ENCODE measurements around the gene METRN. TPM values are rescaled to one million over a fixed set of nuclear protein-coding genes. Genes with fewer than 3 reads are reported as not detected.

METRN gene
- polyA plus RNA-seq, 2 of the 4 experiments (the other 2 are of a cell fraction): 41.0 to 82.2 TPM

DNA sequence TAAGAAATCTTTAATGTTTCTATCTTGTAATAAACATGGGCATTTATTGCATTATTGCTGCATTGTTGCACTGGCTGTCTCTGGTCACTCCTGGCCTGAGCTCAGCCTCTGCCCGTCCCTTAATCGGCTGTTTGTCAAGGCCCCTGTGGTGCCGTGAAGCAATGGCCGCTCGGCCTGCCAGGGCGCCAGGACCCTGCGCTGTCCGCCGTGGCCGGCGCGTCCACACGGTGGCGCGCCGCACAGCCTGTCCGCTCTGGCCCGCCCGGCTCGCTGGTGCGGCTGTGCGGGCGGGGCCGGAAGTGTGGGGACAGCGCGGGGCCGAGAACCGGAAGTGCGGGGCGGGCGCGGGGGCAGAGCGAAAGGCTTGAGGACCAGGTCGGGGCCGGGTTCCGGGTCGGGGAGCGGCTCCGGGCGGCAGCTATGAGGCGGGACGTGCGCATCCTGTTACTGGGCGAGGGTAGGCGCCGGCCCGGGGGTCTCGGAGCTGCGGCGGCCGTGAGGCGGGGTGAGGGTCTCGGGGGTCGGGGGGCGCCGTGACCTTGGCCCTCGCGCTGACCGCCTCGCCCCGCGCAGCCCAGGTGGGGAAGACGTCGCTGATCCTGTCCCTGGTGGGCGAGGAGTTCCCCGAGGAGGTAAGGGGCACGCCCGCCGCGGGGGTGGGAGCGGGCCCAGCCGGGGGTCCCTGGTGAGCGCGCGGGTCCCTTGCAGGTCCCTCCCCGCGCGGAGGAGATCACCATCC lies 47.0 kb upstream of the METRN start, which contains the start of gene RHOT2:
RHOT2 (plus strand) TSS at position 353 of the 739 bp plus-strand sequence; CDS start at position 421, 68 bp downstream.
- Histone ChIP-seq H3K27ac (peak within 1 kb of the TSS; percentile 90 to 93), H3K4me2 (peak within 1 kb of the TSS; percentile 97), H3K9me3 (no peaks in the 10 kb centered on the region), H3K4me3 (peak within 1 kb of the TSS; percentile 98), H3K4me1 (peaks cover 11% of the 10 kb centered on the region)
- ChIA-PET CTCF (interaction anchor here (0.6 to 13.5 kb wide), 22 partner anchors 8 to 943 kb away, joined by 3 to 105 read pairs (median 5); partner anchors contain the start of genes METTL26, RHBDL1, STUB1 and WDR24), POLR2A (no interaction called here)
- TF ChIP-seq ESRRA (IDR thresholded peaks at IDR 0.05; ENCODE audit: borderline replicate concordance, low read length) (no peak), FOSL2 (IDR thresholded peaks at IDR 0.05) (no peak), FOSL2 (CRISPR knock-in tag; IDR thresholded peaks at IDR 0.05) (no peak), POLR2A (IDR thresholded peaks at IDR 0.05; ENCODE audit: low read length) (peak; percentile 73), POLR2AphosphoS2 (conservative IDR thresholded peaks at IDR 0.05; ENCODE audit: low read length) (no peak), JUN (IDR thresholded peaks at IDR 0.05) (peak; percentile 57 to 93), SREBF2 (IDR thresholded peaks at IDR 0.05) (no peak), HOXA7 (CRISPR knock-in tag; IDR thresholded peaks at IDR 0.05) (no peak), MYC (IDR thresholded peaks at IDR 0.05; ENCODE audit: borderline replicate concordance, low read length) (peak; percentile 58), MAZ (IDR thresholded peaks at IDR 0.05; ENCODE audit: borderline replicate concordance, low read depth, low read length) (peak; percentile 98), KDM5A (IDR thresholded peaks at IDR 0.05) (no peak; the same call in 1 of the 2 replicates), ZSCAN20 (CRISPR knock-in tag; IDR thresholded peaks at IDR 0.05) (no peak), MAFK (IDR thresholded peaks at IDR 0.05; ENCODE audit: partially characterized antibody) (no peak), RNF2 (IDR thresholded peaks at IDR 0.05; ENCODE audit: borderline replicate concordance, low read depth) (0 out of 2 replicates have a peak, but pooled peaks have one; percentile 36), SMC3 (IDR thresholded peaks at IDR 0.05) (peak; percentile 78), PHF8 (IDR thresholded peaks at IDR 0.05; ENCODE audit: borderline replicate concordance, low read depth) (peak; percentile 73; the same call in 1 of the 2 replicates), KDM1A (IDR thresholded peaks at IDR 0.05; ENCODE audit: low read depth) (no peak), RAD21 (conservative IDR thresholded peaks at IDR 0.05 in 1 of 2, IDR thresholded peaks at IDR 0.05 in 1 of 2) (peak in 1 of 2 experiments; percentile 51; a peak in 4 of 5 replicates)
- TF ChIP-seq, protein P1, sequence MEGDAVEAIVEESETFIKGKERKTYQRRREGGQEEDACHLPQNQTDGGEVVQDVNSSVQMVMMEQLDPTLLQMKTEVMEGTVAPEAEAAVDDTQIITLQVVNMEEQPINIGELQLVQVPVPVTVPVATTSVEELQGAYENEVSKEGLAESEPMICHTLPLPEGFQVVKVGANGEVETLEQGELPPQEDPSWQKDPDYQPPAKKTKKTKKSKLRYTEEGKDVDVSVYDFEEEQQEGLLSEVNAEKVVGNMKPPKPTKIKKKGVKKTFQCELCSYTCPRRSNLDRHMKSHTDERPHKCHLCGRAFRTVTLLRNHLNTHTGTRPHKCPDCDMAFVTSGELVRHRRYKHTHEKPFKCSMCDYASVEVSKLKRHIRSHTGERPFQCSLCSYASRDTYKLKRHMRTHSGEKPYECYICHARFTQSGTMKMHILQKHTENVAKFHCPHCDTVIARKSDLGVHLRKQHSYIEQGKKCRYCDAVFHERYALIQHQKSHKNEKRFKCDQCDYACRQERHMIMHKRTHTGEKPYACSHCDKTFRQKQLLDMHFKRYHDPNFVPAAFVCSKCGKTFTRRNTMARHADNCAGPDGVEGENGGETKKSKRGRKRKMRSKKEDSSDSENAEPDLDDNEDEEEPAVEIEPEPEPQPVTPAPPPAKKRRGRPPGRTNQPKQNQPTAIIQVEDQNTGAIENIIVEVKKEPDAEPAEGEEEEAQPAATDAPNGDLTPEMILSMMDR (IDR thresholded peaks at IDR 0.05): peak; percentile 86
- TF ChIP-seq, protein P2, sequence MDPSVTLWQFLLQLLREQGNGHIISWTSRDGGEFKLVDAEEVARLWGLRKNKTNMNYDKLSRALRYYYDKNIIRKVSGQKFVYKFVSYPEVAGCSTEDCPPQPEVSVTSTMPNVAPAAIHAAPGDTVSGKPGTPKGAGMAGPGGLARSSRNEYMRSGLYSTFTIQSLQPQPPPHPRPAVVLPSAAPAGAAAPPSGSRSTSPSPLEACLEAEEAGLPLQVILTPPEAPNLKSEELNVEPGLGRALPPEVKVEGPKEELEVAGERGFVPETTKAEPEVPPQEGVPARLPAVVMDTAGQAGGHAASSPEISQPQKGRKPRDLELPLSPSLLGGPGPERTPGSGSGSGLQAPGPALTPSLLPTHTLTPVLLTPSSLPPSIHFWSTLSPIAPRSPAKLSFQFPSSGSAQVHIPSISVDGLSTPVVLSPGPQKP (IDR thresholded peaks at IDR 0.05; ENCODE audit: low read depth, low read length): 0 out of 2 replicates have a peak, but pooled peaks have one; percentile 34
- TF ChIP-seq, protein P3, sequence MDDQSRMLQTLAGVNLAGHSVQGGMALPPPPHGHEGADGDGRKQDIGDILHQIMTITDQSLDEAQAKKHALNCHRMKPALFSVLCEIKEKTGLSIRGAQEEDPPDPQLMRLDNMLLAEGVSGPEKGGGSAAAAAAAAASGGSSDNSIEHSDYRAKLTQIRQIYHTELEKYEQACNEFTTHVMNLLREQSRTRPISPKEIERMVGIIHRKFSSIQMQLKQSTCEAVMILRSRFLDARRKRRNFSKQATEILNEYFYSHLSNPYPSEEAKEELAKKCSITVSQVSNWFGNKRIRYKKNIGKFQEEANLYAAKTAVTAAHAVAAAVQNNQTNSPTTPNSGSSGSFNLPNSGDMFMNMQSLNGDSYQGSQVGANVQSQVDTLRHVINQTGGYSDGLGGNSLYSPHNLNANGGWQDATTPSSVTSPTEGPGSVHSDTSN (IDR thresholded peaks at IDR 0.05): peak; percentile 42; the same call in 1 of the 2 replicates
- TF ChIP-seq, protein P4, sequence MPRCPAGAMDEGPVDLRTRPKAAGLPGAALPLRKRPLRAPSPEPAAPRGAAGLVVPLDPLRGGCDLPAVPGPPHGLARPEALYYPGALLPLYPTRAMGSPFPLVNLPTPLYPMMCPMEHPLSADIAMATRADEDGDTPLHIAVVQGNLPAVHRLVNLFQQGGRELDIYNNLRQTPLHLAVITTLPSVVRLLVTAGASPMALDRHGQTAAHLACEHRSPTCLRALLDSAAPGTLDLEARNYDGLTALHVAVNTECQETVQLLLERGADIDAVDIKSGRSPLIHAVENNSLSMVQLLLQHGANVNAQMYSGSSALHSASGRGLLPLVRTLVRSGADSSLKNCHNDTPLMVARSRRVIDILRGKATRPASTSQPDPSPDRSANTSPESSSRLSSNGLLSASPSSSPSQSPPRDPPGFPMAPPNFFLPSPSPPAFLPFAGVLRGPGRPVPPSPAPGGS (IDR thresholded peaks at IDR 0.05): peak; percentile 76; the same call in 2 of the 3 replicates
- TF ChIP-seq, protein P5, sequence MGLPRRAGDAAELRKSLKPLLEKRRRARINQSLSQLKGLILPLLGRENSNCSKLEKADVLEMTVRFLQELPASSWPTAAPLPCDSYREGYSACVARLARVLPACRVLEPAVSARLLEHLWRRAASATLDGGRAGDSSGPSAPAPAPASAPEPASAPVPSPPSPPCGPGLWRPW (IDR thresholded peaks at IDR 0.05): no peak
- TF ChIP-seq, protein P6, sequence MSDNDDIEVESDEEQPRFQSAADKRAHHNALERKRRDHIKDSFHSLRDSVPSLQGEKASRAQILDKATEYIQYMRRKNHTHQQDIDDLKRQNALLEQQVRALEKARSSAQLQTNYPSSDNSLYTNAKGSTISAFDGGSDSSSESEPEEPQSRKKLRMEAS (IDR thresholded peaks at IDR 0.05): peak; percentile 85
- TF ChIP-seq, protein P7, sequence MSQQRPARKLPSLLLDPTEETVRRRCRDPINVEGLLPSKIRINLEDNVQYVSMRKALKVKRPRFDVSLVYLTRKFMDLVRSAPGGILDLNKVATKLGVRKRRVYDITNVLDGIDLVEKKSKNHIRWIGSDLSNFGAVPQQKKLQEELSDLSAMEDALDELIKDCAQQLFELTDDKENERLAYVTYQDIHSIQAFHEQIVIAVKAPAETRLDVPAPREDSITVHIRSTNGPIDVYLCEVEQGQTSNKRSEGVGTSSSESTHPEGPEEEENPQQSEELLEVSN (IDR thresholded peaks at IDR 0.05; ENCODE audit: borderline replicate concordance, low read depth): peak; percentile 83
- TF ChIP-seq, protein P8, sequence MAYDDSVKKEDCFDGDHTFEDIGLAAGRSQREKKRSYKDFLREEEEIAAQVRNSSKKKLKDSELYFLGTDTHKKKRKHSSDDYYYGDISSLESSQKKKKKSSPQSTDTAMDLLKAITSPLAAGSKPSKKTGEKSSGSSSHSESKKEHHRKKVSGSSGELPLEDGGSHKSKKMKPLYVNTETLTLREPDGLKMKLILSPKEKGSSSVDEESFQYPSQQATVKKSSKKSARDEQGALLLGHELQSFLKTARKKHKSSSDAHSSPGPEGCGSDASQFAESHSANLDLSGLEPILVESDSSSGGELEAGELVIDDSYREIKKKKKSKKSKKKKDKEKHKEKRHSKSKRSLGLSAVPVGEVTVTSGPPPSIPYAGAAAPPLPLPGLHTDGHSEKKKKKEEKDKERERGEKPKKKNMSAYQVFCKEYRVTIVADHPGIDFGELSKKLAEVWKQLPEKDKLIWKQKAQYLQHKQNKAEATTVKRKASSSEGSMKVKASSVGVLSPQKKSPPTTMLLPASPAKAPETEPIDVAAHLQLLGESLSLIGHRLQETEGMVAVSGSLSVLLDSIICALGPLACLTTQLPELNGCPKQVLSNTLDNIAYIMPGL (CRISPR knock-in tag; IDR thresholded peaks at IDR 0.05; ENCODE audit: borderline replicate concordance): no peak
- TF ChIP-seq, protein P9, sequence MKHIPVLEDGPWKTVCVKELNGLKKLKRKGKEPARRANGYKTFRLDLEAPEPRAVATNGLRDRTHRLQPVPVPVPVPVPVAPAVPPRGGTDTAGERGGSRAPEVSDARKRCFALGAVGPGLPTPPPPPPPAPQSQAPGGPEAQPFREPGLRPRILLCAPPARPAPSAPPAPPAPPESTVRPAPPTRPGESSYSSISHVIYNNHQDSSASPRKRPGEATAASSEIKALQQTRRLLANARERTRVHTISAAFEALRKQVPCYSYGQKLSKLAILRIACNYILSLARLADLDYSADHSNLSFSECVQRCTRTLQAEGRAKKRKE (CRISPR knock-in tag; IDR thresholded peaks at IDR 0.05; ENCODE audit: low read depth): no peak
- 4% methylated on average over 14 of the region's 78 CpGs for WGBS (ENCODE audit: missing lambda C conversion rate)
- ATAC-seq (peak; percentile 81 to 94), FAIRE-seq (no peak), DNase-seq (ENCODE audit: low read depth in 1 of 2, low spot score in 1 of 2) (peak; percentile 63 to 93)
